Muscle layer of colon (tissue), 2 donors: ENCODE measurements around the gene TPSB2.
"Not testable (repeated sequence)": the region's sequence is repeated elsewhere in the genome, so short reads cannot be mapped to it uniquely, and the experiment has no call there.

Experiments used
- H3K27ac ChIP-seq: one replicate; pipeline ENCODE4 v1.7.0; 2013; ENCODE audit warnings: low read depth, mild to moderate bottlenecking, low read length, moderate library complexity
- H3K27me3 ChIP-seq, 2 donors: one replicate each; pipeline ENCODE4 v1.7.0; 2013; ENCODE audit warnings: low read length in 2 of 2, mild to moderate bottlenecking in 2 of 2; ENCODE audit not compliant: insufficient read depth in 2 of 2, control insufficient read depth in 1 of 2
- H3K36me3 ChIP-seq: one replicate; pipeline ENCODE4 v1.7.0; 2013; ENCODE audit warnings: mild to moderate bottlenecking, low read length; ENCODE audit not compliant: insufficient read depth
- H3K4me1 ChIP-seq: one replicate; pipeline ENCODE4 v1.7.0; 2013; ENCODE audit warnings: mild to moderate bottlenecking, low read length; ENCODE audit not compliant: insufficient read depth
- H3K4me3 ChIP-seq, 2 donors: one replicate each; pipeline ENCODE4 v1.7.0; 2013; ENCODE audit warnings: low read length in 2 of 2, low read depth in 1 of 2, mild to moderate bottlenecking in 1 of 2, moderate library complexity in 1 of 2
- H3K9ac ChIP-seq: one replicate; pipeline ENCODE4 v1.7.0; 2013; ENCODE audit warnings: low read length
- H3K9me3 ChIP-seq: one replicate; pipeline ENCODE4 v1.7.0; 2013; ENCODE audit warnings: mild to moderate bottlenecking, low read length
- donor health status: abdominal sarcoma.
- donor health status: Adenocarcinoma of cecum.

TPSB2 gene

DNA sequence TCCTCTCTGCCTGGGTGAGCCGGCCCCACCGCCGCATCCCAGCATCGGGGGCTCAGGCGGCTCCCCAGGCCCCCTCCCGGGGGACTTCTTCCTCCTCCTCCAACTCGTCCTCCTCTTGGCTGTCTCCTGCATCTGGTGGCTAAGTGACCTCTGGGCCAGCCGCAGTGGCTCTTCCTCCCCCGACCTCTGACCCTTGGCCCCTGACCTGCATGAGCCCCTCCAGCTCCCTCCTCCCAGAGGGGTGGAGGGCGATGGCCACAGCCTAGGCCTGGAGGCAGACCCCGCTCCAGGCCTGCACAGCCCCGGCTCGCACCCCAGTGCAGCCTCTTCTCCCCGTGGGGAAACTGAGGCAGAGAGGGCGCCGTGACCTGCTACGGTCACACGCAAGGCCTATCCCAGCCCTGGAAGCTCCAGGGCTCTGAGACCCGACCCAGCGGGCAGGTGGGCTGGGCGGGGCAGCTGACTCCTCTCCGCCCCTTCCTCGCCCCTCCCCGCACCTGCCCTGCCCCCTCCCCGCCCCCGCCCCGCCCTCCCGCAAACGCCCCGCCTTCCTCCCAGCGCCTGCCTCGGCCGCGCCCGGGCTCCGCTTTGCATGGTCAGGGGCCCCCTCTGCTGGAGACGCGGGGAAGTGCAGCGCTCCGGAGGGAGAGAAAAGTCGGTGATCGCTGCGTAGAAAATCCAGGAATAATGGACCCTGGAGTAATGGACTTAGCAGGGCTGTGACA, 19.2 kb upstream of the TPSB2 start:
- not testable (repeated sequence) for H3K9me3 ChIP-seq, H3K36me3 ChIP-seq, H3K9ac ChIP-seq, H3K4me3 ChIP-seq, H3K27ac ChIP-seq, H3K4me1 ChIP-seq
- peaks cover 0 to 10% of the 10 kb centered on the region in 2 donors for H3K27me3 ChIP-seq

DNA sequence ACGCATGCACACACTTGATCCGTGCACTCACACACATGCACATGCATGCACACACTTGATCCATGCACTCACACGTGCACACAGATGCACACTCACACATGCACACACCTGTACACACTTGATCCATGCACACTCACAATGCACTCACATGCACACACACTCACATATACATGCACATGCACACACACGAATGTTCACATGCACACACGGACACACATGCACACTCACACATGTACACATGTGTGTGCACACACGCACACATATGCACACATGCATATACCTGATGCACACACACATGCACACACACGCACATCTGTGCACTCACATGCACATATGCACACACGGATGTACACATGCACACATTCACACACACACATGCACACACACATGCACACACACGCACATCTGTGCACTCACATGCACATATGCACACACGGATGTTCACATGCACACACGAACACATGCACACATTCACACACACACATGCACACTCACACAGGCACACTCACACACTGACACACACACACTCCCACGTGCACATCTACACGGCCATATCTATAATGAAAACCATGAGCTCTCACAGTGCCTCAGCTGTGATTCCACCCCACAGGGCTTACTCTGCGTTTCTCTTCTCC, 18.0 kb upstream of the TPSB2 start:
- not testable (repeated sequence) for H3K27ac ChIP-seq, H3K9me3 ChIP-seq, H3K9ac ChIP-seq, H3K36me3 ChIP-seq, H3K4me3 ChIP-seq, H3K4me1 ChIP-seq
- H3K27me3 ChIP-seq: peaks cover 0 to 10% of the 10 kb centered on the region in 2 donors

DNA sequence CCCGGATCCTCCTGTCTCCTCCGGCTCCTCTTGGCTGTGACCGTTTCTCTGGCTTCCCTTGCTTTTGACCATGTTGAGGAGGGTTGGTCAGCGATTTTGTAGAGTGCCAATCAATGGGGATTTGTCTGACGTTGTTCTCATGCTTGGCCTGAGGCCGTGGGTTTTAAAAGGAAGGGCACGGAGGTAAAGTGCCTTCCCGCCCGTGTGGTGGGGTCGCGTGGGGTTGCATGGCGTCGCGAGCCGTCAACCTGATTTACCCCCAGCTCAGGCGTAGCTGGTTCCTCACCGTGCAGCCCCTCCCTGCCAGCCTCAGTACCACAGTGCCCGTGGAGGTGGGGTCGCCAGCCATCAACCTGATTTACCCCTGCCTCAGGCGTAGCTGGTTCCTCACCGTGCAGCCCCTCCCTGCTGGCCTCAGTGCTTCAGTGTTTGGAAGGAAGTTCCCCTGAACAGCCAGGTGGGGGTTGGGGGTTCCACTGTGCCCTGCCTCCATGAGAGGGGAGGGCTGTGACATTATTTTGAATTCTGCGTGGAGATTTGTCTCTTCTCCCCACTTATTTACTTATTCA, 15.6 kb upstream of the TPSB2 start:
- Histone ChIP-seq H3K9me3 (no peaks in the 10 kb centered on the region), H3K27me3 (peaks cover 0 to 10% of the 10 kb centered on the region in 2 donors), H3K4me3 (no peak overlapping the region), H3K9ac (no peak overlapping the region), H3K36me3 (no peaks in the 10 kb centered on the region), H3K4me1 (no peaks in the 10 kb centered on the region), H3K27ac (no peak overlapping the region)

DNA sequence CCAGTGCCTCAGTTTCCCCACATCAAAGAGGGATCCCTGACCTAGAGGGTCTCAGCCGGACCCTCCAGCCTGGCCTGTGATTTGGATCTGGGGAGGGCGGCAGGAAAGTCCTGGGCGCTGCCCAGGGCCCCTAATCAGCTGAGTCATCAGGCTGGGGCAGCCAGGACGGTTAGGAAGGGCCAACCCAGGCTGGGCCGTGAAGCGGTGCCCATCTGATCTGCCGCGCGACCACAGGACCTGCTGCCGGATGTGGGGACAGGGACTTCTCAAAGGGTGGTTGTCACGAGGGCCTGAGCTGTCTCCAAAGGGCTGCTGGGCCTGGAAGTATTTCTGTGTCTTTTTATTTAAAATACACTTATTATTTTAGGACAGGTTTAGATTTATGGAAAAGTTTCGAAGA, 14.9 kb upstream of the TPSB2 start:
- Histone ChIP-seq H3K9ac (no peak overlapping the region), H3K4me3 (no peak overlapping the region), H3K27me3 (peaks cover 0 to 10% of the 10 kb centered on the region in 2 donors)

DNA sequence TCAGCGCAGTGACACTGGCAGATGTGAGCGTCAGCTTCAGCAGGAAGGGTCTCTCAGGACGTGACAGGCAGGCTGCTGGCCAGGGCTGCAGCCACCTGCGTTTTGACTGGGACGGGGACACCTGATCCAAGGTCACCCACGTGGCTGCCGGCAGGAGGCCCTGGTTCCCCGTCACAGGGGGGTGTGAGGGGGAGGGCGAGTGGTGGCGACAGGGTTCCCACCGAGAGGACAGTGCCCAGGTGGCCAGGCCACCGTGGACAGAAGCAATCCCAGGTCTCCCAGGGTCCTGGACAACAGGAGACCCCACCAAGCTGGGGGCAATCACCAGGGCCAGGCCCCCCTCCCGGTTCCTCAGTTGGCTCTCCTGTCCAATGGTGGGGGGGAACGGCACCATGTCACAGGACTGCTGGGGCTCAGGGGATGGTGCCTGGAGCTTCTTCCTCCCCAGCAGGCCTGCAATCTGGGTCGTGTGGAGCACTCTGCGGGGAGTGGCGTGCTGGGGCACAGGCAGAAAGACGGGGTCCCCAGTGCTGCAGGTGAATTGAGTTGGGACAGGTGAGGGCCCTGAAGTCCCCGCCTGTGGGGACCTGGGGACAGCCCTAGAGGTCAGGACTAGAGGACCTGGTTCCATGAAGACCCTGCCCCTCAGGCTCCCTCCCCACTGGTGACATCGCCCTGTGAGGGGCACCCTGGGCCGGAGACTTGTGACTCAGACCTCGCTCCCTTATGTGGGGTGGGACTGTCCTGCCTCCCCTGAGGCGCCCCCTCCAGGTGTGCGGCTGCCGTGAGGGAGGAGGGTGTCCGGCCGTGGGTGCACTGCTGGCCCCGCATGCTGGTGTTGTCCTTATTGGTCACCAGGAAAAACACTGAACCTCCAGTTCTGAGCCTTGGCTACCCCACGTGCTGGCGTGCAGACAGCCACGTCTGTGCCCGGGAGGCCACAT, 14.2 kb upstream of the TPSB2 start:
- not testable (repeated sequence) for H3K36me3 ChIP-seq, H3K9ac ChIP-seq, H3K4me3 ChIP-seq, H3K27ac ChIP-seq, H3K4me1 ChIP-seq, H3K9me3 ChIP-seq
- H3K27me3 ChIP-seq: peaks cover 0 to 10% of the 10 kb centered on the region in 2 donors

More for the DNA sequence above, 14.9 kb upstream of the TPSB2 start:
- H3K27ac ChIP-seq: no peak overlapping the region
- no peaks in the 10 kb centered on the region for H3K4me1 ChIP-seq
- no peaks in the 10 kb centered on the region for H3K9me3 ChIP-seq
- H3K36me3 ChIP-seq: no peaks in the 10 kb centered on the region

DNA sequence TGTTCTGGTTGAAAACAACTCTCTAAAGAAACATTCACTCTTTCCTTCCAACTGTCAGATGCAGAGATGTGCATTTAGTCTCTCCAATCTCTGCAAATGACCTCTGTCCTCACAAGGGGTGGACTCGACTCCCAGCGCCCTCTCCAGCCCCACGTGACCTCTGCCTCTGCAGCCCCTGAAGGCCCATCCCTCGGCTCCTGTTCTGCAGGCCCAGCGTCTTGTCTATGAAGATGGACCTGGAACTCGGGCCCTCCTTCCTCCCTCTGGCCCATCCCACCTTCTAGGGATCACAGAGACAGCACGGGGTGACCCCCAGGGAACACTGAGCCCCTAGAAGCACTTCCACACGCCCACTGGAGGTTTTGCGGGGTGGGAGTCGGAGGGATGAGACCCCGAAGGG, 13.4 kb upstream of the TPSB2 start:
- not testable (repeated sequence) for H3K9me3 ChIP-seq, H3K4me1 ChIP-seq, H3K27ac ChIP-seq, H3K36me3 ChIP-seq, H3K9ac ChIP-seq, H3K4me3 ChIP-seq
- H3K27me3 ChIP-seq: peaks cover 0 to 10% of the 10 kb centered on the region in 2 donors

DNA sequence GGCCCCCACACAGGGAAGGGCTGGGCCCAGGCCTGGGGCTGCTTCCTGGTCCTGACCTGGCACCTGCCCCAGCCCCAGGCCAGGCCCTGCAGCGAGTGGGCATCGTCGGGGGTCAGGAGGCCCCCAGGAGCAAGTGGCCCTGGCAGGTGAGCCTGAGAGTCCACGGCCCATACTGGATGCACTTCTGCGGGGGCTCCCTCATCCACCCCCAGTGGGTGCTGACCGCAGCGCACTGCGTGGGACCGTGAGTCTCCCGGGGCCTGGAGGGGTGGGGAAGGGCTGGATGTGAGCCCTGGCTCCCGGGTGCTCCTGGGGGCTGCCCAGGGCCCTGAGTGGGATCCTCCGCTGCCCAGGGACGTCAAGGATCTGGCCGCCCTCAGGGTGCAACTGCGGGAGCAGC, 11.1 kb upstream of the TPSB2 start:
- not testable (repeated sequence) for H3K27ac ChIP-seq

DNA sequence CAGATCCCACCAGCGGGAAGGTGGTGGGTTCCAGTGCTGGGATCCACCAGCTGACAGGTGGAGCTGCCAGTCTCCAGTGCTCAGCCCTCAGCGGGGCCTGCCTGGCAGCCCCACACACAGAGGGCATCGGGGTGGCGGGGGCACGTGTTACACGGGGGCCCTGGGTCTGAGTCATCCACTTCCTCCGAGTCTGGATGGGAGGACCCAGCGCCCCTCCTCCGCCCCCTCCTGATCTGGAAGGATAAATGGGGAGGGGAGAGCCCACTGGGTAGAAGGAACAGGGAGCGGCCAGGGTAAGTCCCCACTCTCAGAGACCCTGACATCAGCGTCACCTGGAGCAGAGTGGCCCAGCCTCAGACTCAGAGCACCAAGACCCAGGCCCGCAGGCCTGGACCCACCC, 10.5 kb upstream of the TPSB2 start, which contains the start of gene TPSAB1:
TPSAB1 (plus strand) TSS at position 270 of the 400 bp plus-strand sequence. CDS start 234 bp downstream, outside the sequence.
- H3K4me1 ChIP-seq, H3K36me3 ChIP-seq, H3K4me3 ChIP-seq, H3K9ac ChIP-seq, H3K27ac ChIP-seq, H3K9me3 ChIP-seq, H3K27me3 ChIP-seq: not testable (repeated sequence)

More for the DNA sequence above, 11.1 kb upstream of the TPSB2 start:
- H3K9me3 ChIP-seq, H3K9ac ChIP-seq, H3K4me3 ChIP-seq, H3K4me1 ChIP-seq, H3K36me3 ChIP-seq: not testable (repeated sequence)
- H3K27me3 ChIP-seq: peaks cover 0 to 10% of the 10 kb centered on the region in 2 donors

DNA sequence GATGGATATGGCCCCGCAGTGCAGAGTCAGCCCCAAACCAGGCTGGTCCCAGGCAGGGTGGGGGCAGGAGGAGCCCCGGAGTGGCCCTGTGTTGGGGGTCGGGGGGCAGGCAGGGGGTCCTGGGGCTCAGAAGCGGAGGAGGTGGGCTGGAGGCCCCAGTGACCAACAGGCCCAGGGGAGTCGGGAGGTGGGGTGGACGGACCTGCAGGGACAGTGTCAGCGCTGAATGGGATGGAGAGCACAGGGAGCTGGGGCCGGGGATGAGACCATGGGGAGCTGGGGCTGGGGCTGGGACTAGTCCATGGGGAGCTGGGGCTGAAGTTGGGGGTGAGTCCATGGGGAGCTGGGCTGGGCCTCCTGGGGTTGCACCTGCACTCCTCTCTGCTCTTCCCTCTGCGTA, 9.6 kb upstream of the TPSB2 start:
- H3K4me1 ChIP-seq, H3K27me3 ChIP-seq: not testable (repeated sequence)

DNA sequence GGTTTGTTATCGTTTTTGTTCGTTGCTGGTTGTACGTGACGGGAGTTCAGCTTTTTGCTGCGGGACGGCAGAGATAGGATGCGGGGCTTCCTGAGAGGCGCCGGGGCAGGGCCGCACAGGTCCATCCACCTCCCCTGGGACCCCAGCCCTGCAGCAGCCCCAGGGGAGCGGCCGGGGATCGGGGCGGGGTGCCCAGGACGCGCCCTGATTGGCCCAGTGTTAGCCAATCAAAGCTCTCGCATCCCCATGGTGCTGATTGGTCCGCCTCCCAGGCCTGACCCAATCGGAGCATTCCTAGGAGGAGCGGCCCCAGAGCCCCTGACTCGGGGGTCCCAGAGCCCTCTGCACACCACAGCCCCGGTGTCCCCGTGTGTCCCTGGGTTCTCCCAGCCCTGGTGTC, 8.9 kb upstream of the TPSB2 start:
- H3K4me3 ChIP-seq, H3K27ac ChIP-seq, H3K36me3 ChIP-seq, H3K9me3 ChIP-seq, H3K9ac ChIP-seq, H3K27me3 ChIP-seq, H3K4me1 ChIP-seq: not testable (repeated sequence)

More for the DNA sequence above, 9.6 kb upstream of the TPSB2 start:
- not testable (repeated sequence) for H3K4me3 ChIP-seq, H3K36me3 ChIP-seq, H3K9ac ChIP-seq, H3K9me3 ChIP-seq, H3K27ac ChIP-seq

DNA sequence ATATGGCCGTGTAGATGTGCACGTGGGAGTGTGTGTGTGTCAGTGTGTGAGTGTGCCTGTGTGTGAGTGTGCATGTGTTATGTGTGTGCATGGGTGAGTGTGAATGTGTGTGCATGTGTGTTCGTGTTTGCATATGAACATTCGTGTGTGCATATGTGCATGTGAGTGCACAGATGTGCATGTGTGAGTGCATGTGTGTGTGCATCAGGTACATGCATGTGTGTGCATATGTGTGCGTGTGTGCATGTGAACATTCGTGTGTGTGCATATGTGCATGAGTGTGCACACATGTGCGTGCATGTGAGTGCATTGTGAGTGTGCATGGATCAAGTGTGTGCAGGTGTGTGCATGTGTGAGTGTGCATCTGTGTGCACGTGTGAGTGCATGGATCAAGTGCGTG, 8.0 kb upstream of the TPSB2 start:
- Histone ChIP-seq H3K9me3 (no peaks in the 10 kb centered on the region), H3K27ac (no peak overlapping the region), H3K36me3 (no peaks in the 10 kb centered on the region), H3K4me3 (no peak overlapping the region), H3K9ac (no peak overlapping the region), H3K4me1 (no peaks in the 10 kb centered on the region), H3K27me3 (no peaks in the 10 kb centered on the region)
